Karpas-422 (cell line): ENCODE data around the gene MAGIX. TPM values are rescaled to one million over a fixed set of nuclear protein-coding genes. Genes with fewer than 3 reads are reported as not detected.

ENCODE experiments used
- small RNA-seq: library from RNA; depleted of rRNA; stranded (forward); fragments of <200 nt; gene quantifications from one replicate; pipeline ENCODE3, GENCODE V24; 2014
- total RNA-seq: library from RNA; depleted of rRNA; stranded (reverse); fragments of >200 nt; shearing (Covaris generic); gene quantifications from 2 replicates; pipeline ENCODE4 v1.2.3, GENCODE V29; 2014; ENCODE audit warnings: low replicate concordance; rRNA removed

MAGIX gene
- total RNA-seq, 1 experiment from 2014 or later, result not detected

Small RNA genes lying within 50 kb of the gene (small RNA-seq; reads per million reads assigned to genes)
- gene RN7SL262P, result not detected

Other genes starting within 250 kb of the MAGIX start
- 23.1 and 33.8 TPM in 2 replicates for gene PIM2, start 243.7 kb upstream of the MAGIX start, total RNA-seq
- 36.2 and 57.4 TPM in 2 replicates for gene OTUD5, start 205.2 kb upstream of the MAGIX start, total RNA-seq
- 2.2 and 2.6 TPM in 2 replicates for gene KCND1, start 190.9 kb upstream of the MAGIX start, total RNA-seq
- 18.0 and 37.6 TPM in 2 replicates for gene GRIPAP1, start 160.5 kb upstream of the MAGIX start, total RNA-seq
- 4.4 and 11.8 TPM in 2 replicates for gene TFE3, start 119.4 kb upstream of the MAGIX start, total RNA-seq
- gene CCDC120, start 103.8 kb upstream of the MAGIX start, total RNA-seq, result not detected in 2 replicates
- 0.34 and 2.5 TPM in 2 replicates for gene PRAF2, start 88.8 kb upstream of the MAGIX start, total RNA-seq
- gene WDR45, start 82.9 kb upstream of the MAGIX start, total RNA-seq, result 80.3 and 115 TPM in 2 replicates
- 8.2 and 20.7 TPM in 2 replicates for gene GPKOW, start 39.0 kb upstream of the MAGIX start, total RNA-seq
- gene PLP2, start 9.1 kb downstream of the MAGIX start, total RNA-seq, result 11.0 and 37.0 TPM in 2 replicates
- 4.0 and 15.5 TPM in 2 replicates for gene PRICKLE3, start 23.6 kb downstream of the MAGIX start, total RNA-seq
- 0.86 and 1.2 TPM in 2 replicates for gene SYP, start 37.4 kb downstream of the MAGIX start, total RNA-seq
- gene CACNA1F, start 70.6 kb downstream of the MAGIX start, total RNA-seq, result not detected in 2 replicates
- gene CCDC22, start 72.7 kb downstream of the MAGIX start, total RNA-seq, result 25.9 and 30.0 TPM in 2 replicates
- gene FOXP3, start 102.0 kb downstream of the MAGIX start, total RNA-seq, result 0.07 TPM in 1 of 2 replicates, not detected in the other
- 0.19 and 1.0 TPM in 2 replicates for gene PPP1R3F, start 107.0 kb downstream of the MAGIX start, total RNA-seq
- gene GAGE10, start 140.9 kb downstream of the MAGIX start, total RNA-seq, result not detected in 2 replicates
- not detected in 2 replicates for gene GAGE12J, start 159.3 kb downstream of the MAGIX start, total RNA-seq
- not detected in 2 replicates for gene GAGE13, start 168.8 kb downstream of the MAGIX start, total RNA-seq